ENCODE measurements around the gene PNLIPRP2. TPM values are rescaled to one million over a fixed set of nuclear protein-coding genes. Genes with fewer than 3 reads are reported as not detected.

The PNLIPRP2 gene
- total RNA-seq, 1 experiment from 2014 or later, result not detected

- no peak overlapping the region for H3K4me3 Mint-ChIP-seq (ENCODE audit: unreplicated experiment)
- H3K9me3 Mint-ChIP-seq (ENCODE audit: unreplicated experiment), result no peaks in the 10 kb centered on the region
- no TSS peak for BruUV-seq (replicated peaks)
- DNase-seq (ENCODE audit: unreplicated experiment), result peak; percentile 1
- peaks cover 7% of the 10 kb centered on the region for H3K4me1 Mint-ChIP-seq (ENCODE audit: insufficient read depth, unreplicated experiment)
- H3K27ac Mint-ChIP-seq (ENCODE audit: low read depth, unreplicated experiment), result no peak overlapping the region
- H3K36me3 Mint-ChIP-seq (ENCODE audit: insufficient read depth, unreplicated experiment), result peaks cover 7% of the 10 kb centered on the region
- POLR2A ChIA-PET, result interaction anchor here (1.1 kb wide), 1 partner anchor 26 kb away, joined by 3 read pairs; no protein-coding TSS in a partner anchor
- H3K27me3 Mint-ChIP-seq (ENCODE audit: insufficient read depth, unreplicated experiment), result no peaks in the 10 kb centered on the region
- intact Hi-C loops (cut with micrococcal nuclease), result no loop called here
- CTCF ChIA-PET, result interaction anchor here (0.5 to 0.7 kb wide), 3 partner anchors 20 to 76 kb away, joined by 3 read pairs; no protein-coding TSS in a partner anchor
- TF ChIP-seq, protein P1, sequence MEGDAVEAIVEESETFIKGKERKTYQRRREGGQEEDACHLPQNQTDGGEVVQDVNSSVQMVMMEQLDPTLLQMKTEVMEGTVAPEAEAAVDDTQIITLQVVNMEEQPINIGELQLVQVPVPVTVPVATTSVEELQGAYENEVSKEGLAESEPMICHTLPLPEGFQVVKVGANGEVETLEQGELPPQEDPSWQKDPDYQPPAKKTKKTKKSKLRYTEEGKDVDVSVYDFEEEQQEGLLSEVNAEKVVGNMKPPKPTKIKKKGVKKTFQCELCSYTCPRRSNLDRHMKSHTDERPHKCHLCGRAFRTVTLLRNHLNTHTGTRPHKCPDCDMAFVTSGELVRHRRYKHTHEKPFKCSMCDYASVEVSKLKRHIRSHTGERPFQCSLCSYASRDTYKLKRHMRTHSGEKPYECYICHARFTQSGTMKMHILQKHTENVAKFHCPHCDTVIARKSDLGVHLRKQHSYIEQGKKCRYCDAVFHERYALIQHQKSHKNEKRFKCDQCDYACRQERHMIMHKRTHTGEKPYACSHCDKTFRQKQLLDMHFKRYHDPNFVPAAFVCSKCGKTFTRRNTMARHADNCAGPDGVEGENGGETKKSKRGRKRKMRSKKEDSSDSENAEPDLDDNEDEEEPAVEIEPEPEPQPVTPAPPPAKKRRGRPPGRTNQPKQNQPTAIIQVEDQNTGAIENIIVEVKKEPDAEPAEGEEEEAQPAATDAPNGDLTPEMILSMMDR (IDR thresholded peaks at IDR 0.05; ENCODE audit: unreplicated experiment), result no peak
These were observed 13.6 kb downstream of the PNLIPRP2 start for GRCh38 chr10:116634126-116634975.

DNA sequence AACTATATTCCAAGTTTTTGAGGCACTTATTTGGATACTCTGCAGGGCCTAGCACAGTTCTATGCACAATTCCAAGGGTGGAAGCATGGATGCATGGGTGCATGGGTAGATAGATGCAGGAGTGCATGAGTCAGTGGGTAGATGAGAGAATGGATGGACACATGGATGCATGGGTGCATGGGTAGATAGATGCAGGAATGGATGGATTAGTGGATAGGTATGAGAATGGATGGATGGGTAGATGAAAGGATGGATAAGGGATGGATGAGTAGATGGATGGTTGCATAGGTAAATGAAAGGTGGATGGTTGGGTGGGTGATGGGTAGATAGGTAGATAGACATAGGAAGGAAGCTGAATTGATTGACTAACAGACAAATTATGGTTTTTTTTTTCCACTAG, 15.6 kb downstream of the PNLIPRP2 start:
- Mint-ChIP-seq H3K27ac (ENCODE audit: low read depth, unreplicated experiment) (no peak overlapping the region), H3K36me3 (ENCODE audit: insufficient read depth, unreplicated experiment) (peaks cover 7% of the 10 kb centered on the region), H3K27me3 (ENCODE audit: insufficient read depth, unreplicated experiment) (no peaks in the 10 kb centered on the region), H3K4me1 (ENCODE audit: insufficient read depth, unreplicated experiment) (peaks cover 7% of the 10 kb centered on the region), H3K4me3 (ENCODE audit: unreplicated experiment) (no peak overlapping the region), H3K9me3 (ENCODE audit: unreplicated experiment) (no peaks in the 10 kb centered on the region)
- CTCF ChIA-PET, result no interaction called here
- POLR2A ChIA-PET, result no interaction called here
- TF ChIP-seq, protein P1 (IDR thresholded peaks at IDR 0.05; ENCODE audit: unreplicated experiment), result no peak
- no TSS peak for BruUV-seq (replicated peaks)
- intact Hi-C loops (cut with micrococcal nuclease), result no loop called here
- no peak for DNase-seq (ENCODE audit: unreplicated experiment)

GRCh38 chr10:116636976-116637375, 16.2 kb downstream of the PNLIPRP2 start:
- DNase-seq (ENCODE audit: unreplicated experiment), result no peak

DNA sequence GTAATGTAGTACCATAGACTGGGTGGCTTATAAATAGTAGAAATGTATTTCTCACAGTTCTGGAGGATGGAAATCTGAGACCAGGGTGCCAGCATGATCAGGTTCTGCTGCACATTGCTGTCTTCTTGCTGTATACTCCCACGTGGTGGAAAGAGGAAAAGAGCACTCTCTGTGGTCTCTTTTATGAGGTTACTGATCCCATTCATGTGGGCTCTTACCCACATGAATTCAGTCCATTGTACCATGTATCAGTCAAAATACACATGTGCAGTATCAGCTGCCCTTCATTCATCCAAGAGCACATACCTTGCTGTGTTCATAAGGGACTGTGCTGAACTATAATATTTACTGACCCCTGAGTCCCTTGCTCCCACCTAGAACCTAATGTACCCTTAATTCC, 17.1 kb downstream of the PNLIPRP2 start:
- Mint-ChIP-seq H3K9me3 (ENCODE audit: unreplicated experiment) (peaks cover 7% of the 10 kb centered on the region), H3K27ac (ENCODE audit: low read depth, unreplicated experiment) (no peak overlapping the region), H3K27me3 (ENCODE audit: insufficient read depth, unreplicated experiment) (peaks cover 11% of the 10 kb centered on the region), H3K36me3 (ENCODE audit: insufficient read depth, unreplicated experiment) (peaks cover 7% of the 10 kb centered on the region), H3K4me3 (ENCODE audit: unreplicated experiment) (no peak overlapping the region), H3K4me1 (ENCODE audit: insufficient read depth, unreplicated experiment) (peaks cover 7% of the 10 kb centered on the region)
- POLR2A ChIA-PET, result no interaction called here
- no TSS peak for BruUV-seq (replicated peaks)
- no peak for DNase-seq (ENCODE audit: unreplicated experiment)
- TF ChIP-seq, protein P1 (IDR thresholded peaks at IDR 0.05; ENCODE audit: unreplicated experiment), result no peak
- intact Hi-C loops (cut with micrococcal nuclease), result no loop called here
- CTCF ChIA-PET, result no interaction called here

More at GRCh38 chr10:116636976-116637375, 16.2 kb downstream of the PNLIPRP2 start:
- TF ChIP-seq, protein P1 (IDR thresholded peaks at IDR 0.05; ENCODE audit: unreplicated experiment), result no peak
- Mint-ChIP-seq H3K27ac (ENCODE audit: low read depth, unreplicated experiment) (no peak overlapping the region), H3K4me1 (ENCODE audit: insufficient read depth, unreplicated experiment) (peaks cover 7% of the 10 kb centered on the region), H3K9me3 (ENCODE audit: unreplicated experiment) (peaks cover under 1% of the 10 kb centered on the region), H3K4me3 (ENCODE audit: unreplicated experiment) (no peak overlapping the region), H3K36me3 (ENCODE audit: insufficient read depth, unreplicated experiment) (peaks cover 7% of the 10 kb centered on the region), H3K27me3 (ENCODE audit: insufficient read depth, unreplicated experiment) (peaks cover 2% of the 10 kb centered on the region)
- CTCF ChIA-PET, result no interaction called here
- intact Hi-C loops (cut with micrococcal nuclease), result no loop called here
- BruUV-seq (replicated peaks), result no TSS peak
- POLR2A ChIA-PET, result no interaction called here

All from MCF 10A (cell line).